Progenitor cell of endocrine pancreas (in vitro differentiated cells): ENCODE measurements around the gene PRICKLE3. TPM values are rescaled to one million over a fixed set of nuclear protein-coding genes. Genes with fewer than 3 reads are reported as not detected.

Experiments
- DNase-seq: peaks from one replicate; pipeline ENCODE4 v3.0.0; 2021; ENCODE audit warnings: low spot score; ENCODE audit not compliant: unreplicated experiment
- H3K27ac Mint-ChIP-seq: 2 replicates; pipeline ENCODE4 v1.8.0; 2021; ENCODE audit warnings: mild to moderate bottlenecking, moderate library complexity, mixed read lengths
- H3K27me3 Mint-ChIP-seq: 2 replicates; pipeline ENCODE4 v1.8.0; 2021; ENCODE audit warnings: mixed read lengths
- H3K36me3 Mint-ChIP-seq: 2 replicates; pipeline ENCODE4 v1.8.0; 2022; ENCODE audit warnings: mixed read lengths; ENCODE audit not compliant: insufficient read depth
- H3K4me1 Mint-ChIP-seq: 2 replicates; pipeline ENCODE4 v1.8.0; 2021; ENCODE audit warnings: low read depth, mixed read lengths
- H3K4me3 Mint-ChIP-seq: 2 replicates; pipeline ENCODE4 v1.8.0; 2021; ENCODE audit warnings: low read depth, mild to moderate bottlenecking, moderate library complexity, mixed read lengths
- H3K9me3 Mint-ChIP-seq: 2 replicates; pipeline ENCODE4 v1.8.0; 2021; ENCODE audit warnings: low read depth, mixed read lengths
- CTCF ChIP-seq: fragments of 200-600 bp; sonication (generic); IDR thresholded peaks from one replicate; pipeline ENCODE4 v1.5.0; 2021; ENCODE audit warnings: antibody characterized with exemption, mild to moderate bottlenecking; ENCODE audit not compliant: unreplicated experiment
- total RNA-seq: library from RNA; stranded (reverse); gene quantifications from 2 replicates; pipeline ENCODE4 v1.2.1, GENCODE V29; 2021

Gene PRICKLE3
- total RNA-seq, 1 donor from 2014 or later = 6.2 TPM

- peaks cover 16% of the 10 kb centered on the region for H3K36me3 Mint-ChIP-seq
- H3K9me3 Mint-ChIP-seq = peaks cover 15% of the 10 kb centered on the region
- H3K27me3 Mint-ChIP-seq = no peaks in the 10 kb centered on the region
- no peak for TF ChIP-seq CTCF
- no peak overlapping the region for H3K27ac Mint-ChIP-seq
- no peak for DNase-seq
- H3K4me1 Mint-ChIP-seq = peaks cover 5% of the 10 kb centered on the region
- H3K4me3 Mint-ChIP-seq = peak overlapping the region; percentile 64
These were observed 2.4 kb downstream of the PRICKLE3 start for GRCh38 chrX:49183701-49184281.

GRCh38 chrX:49179358-49179757 lies 6.8 kb downstream of the PRICKLE3 start:
- Mint-ChIP-seq H3K9me3 (peaks cover 15% of the 10 kb centered on the region), H3K36me3 (peaks cover 32% of the 10 kb centered on the region), H3K4me1 (no peaks in the 10 kb centered on the region), H3K27ac (no peak overlapping the region), H3K4me3 (no peak overlapping the region), H3K27me3 (no peaks in the 10 kb centered on the region)
- no peak for TF ChIP-seq CTCF
- DNase-seq = no peak

GRCh38 chrX:49178537-49178936 lies 7.6 kb downstream of the PRICKLE3 start:
- DNase-seq = no peak
- Mint-ChIP-seq H3K4me3 (no peak overlapping the region), H3K9me3 (peaks cover 15% of the 10 kb centered on the region), H3K27me3 (no peaks in the 10 kb centered on the region), H3K36me3 (peaks cover 32% of the 10 kb centered on the region), H3K27ac (no peak overlapping the region), H3K4me1 (no peaks in the 10 kb centered on the region)
- no peak for TF ChIP-seq CTCF

GRCh38 chrX:49177873-49178480 lies 8.2 kb downstream of the PRICKLE3 start:
- no peak for DNase-seq
- H3K27ac Mint-ChIP-seq = no peak overlapping the region
- H3K4me1 Mint-ChIP-seq = no peaks in the 10 kb centered on the region
- H3K36me3 Mint-ChIP-seq = peaks cover 36% of the 10 kb centered on the region
- TF ChIP-seq CTCF = no peak
- H3K9me3 Mint-ChIP-seq = peaks cover 15% of the 10 kb centered on the region
- H3K4me3 Mint-ChIP-seq = no peak overlapping the region
- peaks cover 5% of the 10 kb centered on the region for H3K27me3 Mint-ChIP-seq

- Mint-ChIP-seq H3K27ac (no peak overlapping the region), H3K9me3 (peaks cover 13% of the 10 kb centered on the region), H3K36me3 (peaks cover 35% of the 10 kb centered on the region), H3K27me3 (peaks cover 10% of the 10 kb centered on the region), H3K4me1 (no peaks in the 10 kb centered on the region), H3K4me3 (no peak overlapping the region)
- no peak for DNase-seq
- TF ChIP-seq CTCF = no peak
These were observed 8.8 kb downstream of the PRICKLE3 start for GRCh38 chrX:49177338-49177833.
